Smooth muscle cell (in vitro differentiated cells): Measurements from ENCODE around the gene TRIO. TPM values are rescaled to one million over a fixed set of nuclear protein-coding genes. Genes with fewer than 3 reads are reported as not detected.

ENCODE experiments used
- DNase-seq: peaks from one replicate; lab custom pipeline; 2025; ENCODE audit not compliant: unreplicated experiment; lab: John Stamatoyannopoulos, UW
- H2AFZ ChIP-seq: fragments of 200-600 bp; sonication (generic); 2 replicates; pipeline ENCODE4 v1.6.0; 2016; ENCODE audit warnings: antibody characterized with exemption, low read depth, mild to moderate bottlenecking
- H3F3A ChIP-seq: fragments of 200-600 bp; sonication (generic); 2 replicates; pipeline ENCODE4 v1.6.0; 2017; ENCODE audit warnings: antibody characterized with exemption, low read depth
- H3K27ac ChIP-seq: fragments of 200-600 bp; sonication (generic); 2 replicates; pipeline ENCODE4 v1.5.1; 2016; ENCODE audit warnings: low read depth, mild to moderate bottlenecking
- H3K27me3 ChIP-seq: fragments of 200-600 bp; sonication (generic); 2 replicates; pipeline ENCODE4 v1.6.1; 2016; ENCODE audit warnings: low read depth, mild to moderate bottlenecking
- H3K36me3 ChIP-seq: fragments of 200-600 bp; sonication (generic); 2 replicates; pipeline ENCODE4 v1.5.1; 2016; ENCODE audit warnings: low read depth
- H3K4me1 ChIP-seq: fragments of 200-600 bp; sonication (generic); 2 replicates; pipeline ENCODE4 v1.5.1; 2016; ENCODE audit warnings: low read depth
- H3K4me2 ChIP-seq: fragments of 200-600 bp; sonication (generic); 2 replicates; pipeline ENCODE4 v1.6.0; 2016; ENCODE audit warnings: mild to moderate bottlenecking
- H3K4me3 ChIP-seq: fragments of 200-600 bp; sonication (generic); 2 replicates; pipeline ENCODE4 v1.5.1; 2016; ENCODE audit warnings: mild to moderate bottlenecking
- H3K79me2 ChIP-seq: fragments of 200-600 bp; sonication (generic); 2 replicates; pipeline ENCODE4 v1.6.0; 2016; ENCODE audit warnings: low read depth, mild to moderate bottlenecking
- H3K9ac ChIP-seq: fragments of 200-600 bp; sonication (generic); 2 replicates; pipeline ENCODE4 v1.6.0; 2016; ENCODE audit warnings: low read depth
- H3K9me3 ChIP-seq: fragments of 200-600 bp; sonication (generic); replicated peaks from 2 replicates; pipeline ENCODE4 v1.5.1; 2016; ENCODE audit warnings: low read depth
- H4K20me1 ChIP-seq: fragments of 200-600 bp; sonication (generic); 2 replicates; pipeline ENCODE4 v1.6.0; 2016; ENCODE audit warnings: low read depth
- CTCF ChIP-seq: fragments of 200-600 bp; sonication (generic); IDR thresholded peaks from 2 replicates; pipeline ENCODE4 v1.5.1; 2017; ENCODE audit warnings: borderline replicate concordance, mild to moderate bottlenecking, antibody characterized with exemption; ENCODE audit not compliant: insufficient read depth, poor library complexity, severe bottlenecking
- WGBS: methylation state at CpG from one replicate; pipeline ENCODE4 v1.1.7; 2016; ENCODE audit warnings: low lambda C conversion rate; 5-methylcytosine and 5-hydroxymethylcytosine counted together
- polyA plus RNA-seq: library from polyadenylated mRNA; unstranded; fragments of >200 nt; fragmentation: Nextera tagmentation; extraction: Ambion mirVana; gene quantifications from 2 replicates; pipeline ENCODE4 v1.2.1, GENCODE V29; 2016
- total RNA-seq: library from RNA; depleted of rRNA; stranded (reverse); fragments of >200 nt; gene quantifications from 2 replicates; pipeline ENCODE4 v1.2.3, GENCODE V29; 2014

TRIO gene
- total and polyA plus RNA-seq, 2 experiments from 2014 or later, result 10.2 to 118 TPM

- WGBS, result 70% methylated on average over 8 of the region's 8 CpGs
- Histone ChIP-seq H3K9me3 (no peaks in the 10 kb centered on the region), H3K27me3 (no peaks in the 10 kb centered on the region), H3F3A (peaks cover 5% of the 10 kb centered on the region), H3K4me2 (no peak overlapping the region), H4K20me1 (peaks cover 96% of the 10 kb centered on the region), H3K27ac (no peak overlapping the region), H2AFZ (no peak overlapping the region), H3K9ac (no peak overlapping the region), H3K4me3 (no peak overlapping the region), H3K4me1 (no peaks in the 10 kb centered on the region), H3K79me2 (peaks cover 100% of the 10 kb centered on the region), H3K36me3 (no peaks in the 10 kb centered on the region)
- no peak for TF ChIP-seq CTCF
- DNase-seq, result no peak
Observed at GRCh38 chr5:14226992-14227391, 83.8 kb downstream of the TRIO start.

- Histone ChIP-seq H3K4me3 (no peak overlapping the region), H3K4me2 (no peak overlapping the region), H3K9me3 (no peaks in the 10 kb centered on the region), H3K79me2 (peaks cover 100% of the 10 kb centered on the region), H3K4me1 (no peaks in the 10 kb centered on the region), H3F3A (peaks cover 5% of the 10 kb centered on the region), H3K36me3 (no peaks in the 10 kb centered on the region), H3K27me3 (no peaks in the 10 kb centered on the region), H4K20me1 (peaks cover 96% of the 10 kb centered on the region), H3K27ac (no peak overlapping the region), H3K9ac (no peak overlapping the region), H2AFZ (no peak overlapping the region)
- TF ChIP-seq CTCF, result no peak
- DNase-seq, result no peak
- 50% methylated on average over 3 of the region's 3 CpGs for WGBS
Observed at GRCh38 chr5:14227513-14227912, 84.4 kb downstream of the TRIO start.

GRCh38 chr5:14228219-14228618, 85.1 kb downstream of the TRIO start:
- H3K4me2 ChIP-seq, result no peak overlapping the region
- DNase-seq, result no peak
- no peaks in the 10 kb centered on the region for H3K9me3 ChIP-seq
- 86% methylated on average over 6 of the region's 6 CpGs for WGBS
- peak overlapping the region; percentile 15 for H3K27ac ChIP-seq
- H4K20me1 ChIP-seq, result peaks cover 96% of the 10 kb centered on the region
- no peaks in the 10 kb centered on the region for H3K27me3 ChIP-seq
- peaks cover 100% of the 10 kb centered on the region for H3K79me2 ChIP-seq
- H2AFZ ChIP-seq, result no peak overlapping the region
- no peak for TF ChIP-seq CTCF
- peaks cover 5% of the 10 kb centered on the region for H3F3A ChIP-seq
- no peaks in the 10 kb centered on the region for H3K36me3 ChIP-seq
- no peaks in the 10 kb centered on the region for H3K4me1 ChIP-seq
- H3K4me3 ChIP-seq, result no peak overlapping the region
- no peak overlapping the region for H3K9ac ChIP-seq

GRCh38 chr5:14229181-14229580, 86.0 kb downstream of the TRIO start:
- Histone ChIP-seq H3K9ac (no peak overlapping the region), H3K4me1 (peaks cover 4% of the 10 kb centered on the region), H3K9me3 (no peaks in the 10 kb centered on the region), H3K4me2 (no peak overlapping the region), H2AFZ (no peak overlapping the region), H3K79me2 (peaks cover 100% of the 10 kb centered on the region), H3F3A (peaks cover 5% of the 10 kb centered on the region), H3K27me3 (no peaks in the 10 kb centered on the region), H4K20me1 (peaks cover 98% of the 10 kb centered on the region), H3K4me3 (no peak overlapping the region), H3K36me3 (no peaks in the 10 kb centered on the region), H3K27ac (no peak overlapping the region)
- TF ChIP-seq CTCF, result no peak
- DNase-seq, result no peak
- 81% methylated on average over 1 of the region's 1 CpG for WGBS
